ENCODE results near the gene EIF2B4.

DNA sequence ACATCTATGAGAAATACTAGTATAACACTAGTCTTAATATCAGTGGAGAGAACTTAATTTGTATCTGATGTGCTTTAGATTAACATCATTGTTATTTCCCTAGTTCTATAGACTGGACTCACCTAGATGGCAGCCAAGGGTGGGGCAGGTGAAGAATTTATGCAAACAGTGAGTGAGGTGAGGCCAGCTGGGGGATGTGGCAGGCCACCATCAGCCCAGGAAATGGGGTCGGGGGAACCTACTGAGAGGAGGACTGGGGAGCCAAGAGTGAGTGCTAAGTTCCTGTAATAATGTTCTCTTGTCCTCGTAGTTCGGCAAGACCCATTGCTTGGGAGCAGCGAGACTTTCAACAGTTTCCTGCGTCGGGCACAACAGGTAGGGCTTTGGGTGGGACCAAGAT, 2.8 kb upstream of the EIF2B4 start:
- TF ChIP-seq, protein P1, sequence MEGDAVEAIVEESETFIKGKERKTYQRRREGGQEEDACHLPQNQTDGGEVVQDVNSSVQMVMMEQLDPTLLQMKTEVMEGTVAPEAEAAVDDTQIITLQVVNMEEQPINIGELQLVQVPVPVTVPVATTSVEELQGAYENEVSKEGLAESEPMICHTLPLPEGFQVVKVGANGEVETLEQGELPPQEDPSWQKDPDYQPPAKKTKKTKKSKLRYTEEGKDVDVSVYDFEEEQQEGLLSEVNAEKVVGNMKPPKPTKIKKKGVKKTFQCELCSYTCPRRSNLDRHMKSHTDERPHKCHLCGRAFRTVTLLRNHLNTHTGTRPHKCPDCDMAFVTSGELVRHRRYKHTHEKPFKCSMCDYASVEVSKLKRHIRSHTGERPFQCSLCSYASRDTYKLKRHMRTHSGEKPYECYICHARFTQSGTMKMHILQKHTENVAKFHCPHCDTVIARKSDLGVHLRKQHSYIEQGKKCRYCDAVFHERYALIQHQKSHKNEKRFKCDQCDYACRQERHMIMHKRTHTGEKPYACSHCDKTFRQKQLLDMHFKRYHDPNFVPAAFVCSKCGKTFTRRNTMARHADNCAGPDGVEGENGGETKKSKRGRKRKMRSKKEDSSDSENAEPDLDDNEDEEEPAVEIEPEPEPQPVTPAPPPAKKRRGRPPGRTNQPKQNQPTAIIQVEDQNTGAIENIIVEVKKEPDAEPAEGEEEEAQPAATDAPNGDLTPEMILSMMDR (IDR thresholded peaks at IDR 0.05) = no peak
- TF ChIP-seq POLR2A (IDR thresholded peaks at IDR 0.05) = no peak
